HK-2 (cell line): Measurements from ENCODE around the gene KAZN.
"Not testable (repeated sequence)": the region's sequence is repeated elsewhere in the genome, so short reads cannot be mapped to it uniquely, and the experiment has no call there.

Source experiments
- DNase-seq: peaks from one replicate; pipeline ENCODE4 v3.0.0-alpha.2; 2018; ENCODE audit not compliant: unreplicated experiment

The KAZN gene

GRCh38 chr1:14598498-14599182, at the start of gene KAZN:
KAZN (plus strand) TSS chr1:14598685.
- peak; percentile 39 for DNase-seq

DNA sequence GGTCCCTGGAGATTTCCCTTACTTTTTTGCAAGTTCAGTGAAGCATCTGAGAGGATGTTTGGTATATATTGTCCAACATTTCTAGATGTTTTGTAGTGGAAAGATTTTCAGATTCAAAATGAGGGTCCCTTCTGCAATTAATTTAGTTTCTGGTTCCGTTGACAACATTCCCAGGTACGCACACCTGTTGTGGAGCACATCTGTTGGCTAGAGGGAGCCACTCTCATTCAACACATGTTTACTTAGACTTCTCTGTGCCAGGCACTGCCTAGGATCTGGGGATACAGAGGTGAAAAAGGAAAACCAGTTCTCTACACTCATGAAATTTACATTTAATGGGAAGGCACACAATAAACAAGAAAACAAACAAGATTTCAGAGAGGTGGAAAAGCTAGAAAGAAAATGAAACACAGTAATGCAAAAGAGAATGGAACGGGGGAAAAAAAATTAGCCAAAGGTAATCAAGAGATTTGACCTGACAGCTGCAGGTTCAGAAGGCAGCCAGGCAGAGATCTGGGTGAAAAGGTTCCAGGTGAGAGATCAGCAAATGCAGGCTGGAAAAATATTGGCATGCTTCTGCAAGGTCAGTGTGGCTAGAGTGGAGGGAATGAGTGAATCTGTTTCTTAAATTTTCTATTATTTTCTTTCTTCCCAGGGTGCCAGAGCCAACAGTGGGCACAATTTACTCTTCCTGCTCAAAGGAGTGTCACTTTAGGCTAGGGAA, 48.4 kb upstream of the KAZN start:
- no peak for DNase-seq

DNA sequence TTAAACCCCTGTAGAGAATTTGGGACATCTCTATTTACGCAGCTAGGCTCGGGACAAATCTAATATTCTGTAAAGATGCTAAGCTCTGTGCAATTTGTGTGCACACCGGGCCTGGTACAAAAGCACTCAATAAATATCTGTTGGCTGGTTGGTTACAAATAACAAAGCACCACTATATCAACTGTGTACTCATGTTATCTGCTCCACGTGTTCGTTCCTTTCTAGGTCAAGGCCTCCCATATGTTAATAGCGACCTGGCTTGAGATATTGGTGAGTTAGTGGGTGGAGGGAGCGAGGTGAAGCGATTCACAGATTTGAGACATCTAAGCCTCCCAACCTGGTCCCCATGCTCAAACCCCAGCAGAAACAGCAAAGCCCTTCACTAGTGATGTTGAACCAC, 47.1 kb upstream of the KAZN start:
- DNase-seq, result no peak

GRCh38 chr1:14552246-14552965, 46.1 kb upstream of the KAZN start:
- no peak for DNase-seq

DNA sequence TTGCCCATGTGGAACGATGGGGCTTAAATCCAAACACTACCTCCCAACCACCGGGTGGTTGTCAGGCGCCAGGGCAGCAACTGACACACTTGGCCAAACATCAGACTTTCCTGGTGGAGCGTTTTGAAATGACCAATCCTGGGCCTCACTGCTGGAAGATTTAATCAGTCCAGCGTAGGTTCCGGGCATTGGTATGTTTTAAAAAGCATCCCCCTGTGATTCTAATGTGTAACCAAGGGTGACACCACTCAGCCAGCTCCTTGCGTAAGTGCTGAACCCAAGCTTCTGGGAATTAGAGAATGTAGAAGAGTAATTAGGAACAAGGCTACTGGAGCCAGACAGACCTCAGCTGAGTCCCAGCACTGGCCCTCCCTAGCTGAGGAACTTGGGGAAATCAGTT, 44.8 kb upstream of the KAZN start:
- DNase-seq, result peak; percentile 68

DNA sequence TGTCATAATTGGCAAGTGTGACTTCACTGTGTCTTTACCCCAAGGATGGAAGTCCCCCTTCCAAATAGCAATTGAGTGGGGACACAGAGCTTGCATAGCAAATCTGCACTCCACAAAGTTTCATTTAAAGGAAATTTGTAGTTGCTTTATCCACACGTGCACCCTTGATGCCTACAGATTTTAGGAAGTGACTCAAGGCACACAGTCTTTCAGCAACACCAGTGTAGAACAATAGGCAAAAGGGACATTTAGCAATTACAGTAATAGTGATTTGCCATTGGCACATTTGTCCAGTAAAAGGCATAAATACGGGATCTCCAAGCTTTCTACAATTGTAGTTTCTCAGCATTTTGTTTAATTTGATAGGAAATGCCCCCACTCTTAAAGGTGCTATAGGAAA, 43.4 kb upstream of the KAZN start:
- DNase-seq, result no peak

DNA sequence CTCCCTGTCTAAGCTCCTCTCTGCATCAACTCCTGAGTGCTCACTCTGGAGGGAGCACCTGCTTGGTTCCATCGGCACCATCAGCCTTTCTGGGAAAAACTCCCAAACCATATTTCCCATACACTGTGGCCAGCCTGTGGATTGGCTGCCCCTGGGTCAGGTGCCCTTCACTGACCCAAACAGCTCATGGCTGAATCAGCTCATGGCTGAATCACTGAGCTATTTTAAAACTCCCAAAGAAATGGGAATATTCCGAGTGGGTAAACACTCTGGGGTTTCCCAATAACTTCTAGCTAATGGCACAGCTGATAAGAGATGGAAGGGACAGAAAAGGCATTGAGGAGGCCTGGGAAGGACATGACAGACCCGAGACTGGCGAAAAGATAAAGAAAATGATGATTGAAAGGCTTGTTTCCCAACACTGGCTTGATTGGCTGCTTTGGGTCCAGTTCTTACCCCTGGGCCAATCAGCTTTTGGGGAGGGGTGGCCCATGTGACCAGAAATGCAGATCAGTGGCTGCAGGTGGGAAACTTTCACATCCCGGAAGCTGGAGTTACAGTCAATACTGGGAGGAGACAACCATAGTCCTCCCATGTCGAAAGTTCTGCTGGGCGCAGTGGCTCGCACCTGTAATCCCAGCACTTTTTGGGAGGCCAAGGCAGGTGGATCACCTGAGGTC, 37.3 kb upstream of the KAZN start:
- DNase-seq, result no peak

GRCh38 chr1:14565090-14565489, 33.4 kb upstream of the KAZN start:
- DNase-seq, result no peak

DNA sequence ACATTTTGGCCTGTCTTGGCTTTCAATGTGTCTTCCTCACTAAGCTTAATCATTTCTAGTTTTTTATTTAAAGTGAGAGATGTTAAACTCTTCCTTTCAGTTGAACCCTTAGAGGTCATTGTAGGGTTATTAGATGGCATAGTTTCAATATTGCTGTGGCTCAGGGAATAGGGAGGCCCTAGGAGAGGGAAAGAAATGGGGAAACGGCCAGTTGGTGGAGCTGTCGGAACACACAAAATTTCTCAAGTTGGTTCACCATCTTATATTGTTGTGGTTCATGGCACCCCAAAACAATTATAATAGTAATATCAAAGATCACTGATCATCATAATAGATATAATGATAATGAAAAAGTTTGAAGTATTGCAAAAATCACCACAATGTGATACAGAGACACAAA, 31.4 kb upstream of the KAZN start:
- DNase-seq, result no peak

DNA sequence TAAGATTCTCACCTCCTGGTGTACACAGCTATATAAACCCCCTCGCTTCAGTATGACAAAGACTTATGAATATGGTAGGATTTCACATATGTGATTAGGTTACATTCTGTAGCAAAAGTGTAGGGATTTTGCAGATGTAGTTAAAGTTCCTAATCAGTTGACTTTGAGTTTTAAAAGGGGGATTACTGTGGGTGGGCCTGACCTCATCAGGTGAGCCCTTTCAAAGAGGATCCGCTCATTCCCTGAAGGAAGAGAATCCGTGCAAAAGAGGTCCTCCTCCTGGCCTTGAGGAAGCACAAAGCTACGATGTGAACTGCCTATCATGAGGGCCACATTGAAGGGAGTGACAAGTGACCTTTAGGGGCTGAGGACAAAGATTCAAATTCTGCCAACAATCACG, 30.6 kb upstream of the KAZN start:
- no peak for DNase-seq

- no peak for DNase-seq
These were observed 29.6 kb upstream of the KAZN start for GRCh38 chr1:14568716-14569355.

DNA sequence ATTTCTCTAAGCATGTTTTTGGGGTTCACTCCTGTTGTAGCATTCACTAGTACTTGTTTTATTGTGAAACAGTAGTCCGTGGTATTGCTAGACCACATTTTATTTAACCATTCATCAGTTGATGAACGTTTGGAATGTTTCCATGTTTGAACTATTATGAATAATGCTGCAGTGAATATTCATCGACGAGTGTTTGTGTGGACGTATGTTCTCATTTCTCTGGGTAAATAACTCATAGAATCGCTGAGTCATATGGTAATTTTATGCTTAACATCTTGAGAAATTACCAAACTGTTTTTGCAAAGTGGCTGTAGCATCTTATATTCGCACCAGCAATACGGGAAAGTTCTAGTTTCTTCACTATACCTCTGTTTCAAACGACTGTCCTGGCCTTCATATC, 28.0 kb upstream of the KAZN start:
- DNase-seq, result no peak

GRCh38 chr1:14571810-14572767, 26.4 kb upstream of the KAZN start:
- no peak for DNase-seq

DNA sequence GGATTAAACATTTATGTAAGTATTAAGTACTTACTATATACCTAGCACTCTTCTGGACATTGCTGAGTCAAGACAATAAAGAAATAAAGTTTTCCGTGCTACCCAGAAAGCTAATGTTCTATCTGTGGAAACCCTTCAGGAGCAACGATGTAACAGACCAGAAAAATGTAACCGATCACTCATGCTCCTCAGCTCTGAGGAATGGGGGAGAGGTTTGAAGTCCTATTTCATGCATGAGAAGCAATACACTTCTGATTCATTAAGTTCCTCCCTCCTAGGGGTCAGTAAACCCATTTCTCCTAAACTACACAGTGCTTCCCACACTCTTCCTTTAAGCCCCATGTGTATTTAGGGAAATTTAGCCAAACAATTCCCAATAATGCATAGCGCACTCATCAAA, 25.6 kb upstream of the KAZN start:
- DNase-seq, result no peak

DNA sequence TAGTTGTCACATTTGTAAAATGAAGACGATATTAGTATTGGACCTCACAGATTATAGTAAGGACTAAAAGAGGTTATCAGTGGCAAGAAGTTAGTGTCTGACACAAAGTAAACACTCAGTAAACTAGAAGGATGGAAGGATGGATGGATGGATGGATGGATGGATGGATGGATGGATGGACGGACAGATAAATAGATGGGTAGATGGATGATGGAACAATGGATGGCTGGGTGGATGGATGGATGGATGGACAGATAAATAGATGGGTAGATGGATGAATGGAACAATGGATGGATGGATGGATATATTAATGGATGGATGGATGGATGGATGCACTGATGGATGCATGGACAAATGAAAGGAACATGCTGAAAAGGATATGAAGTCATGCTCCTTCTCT, 22.3 kb upstream of the KAZN start:
- no peak for DNase-seq

DNA sequence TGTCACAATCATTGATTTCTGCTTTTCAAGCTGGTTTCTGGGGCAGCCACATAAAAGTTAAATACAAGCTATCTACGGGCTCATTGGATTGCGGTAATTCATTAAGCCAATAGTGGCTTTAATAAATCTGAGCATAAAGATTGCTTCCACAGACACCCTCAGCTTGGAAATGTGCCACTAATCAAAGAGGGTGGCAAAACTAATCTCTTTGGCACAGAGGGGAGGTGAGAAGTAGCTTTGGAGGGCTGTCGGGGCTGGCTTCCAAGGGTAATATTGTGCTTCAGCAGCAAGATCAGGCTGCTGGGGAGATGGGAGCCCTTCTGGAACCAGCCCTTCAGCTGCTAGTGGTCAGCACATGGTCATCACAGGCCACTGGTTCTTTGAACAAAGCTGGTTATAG, 21.2 kb upstream of the KAZN start:
- DNase-seq, result no peak

- DNase-seq, result no peak
These were observed 20.3 kb upstream of the KAZN start for GRCh38 chr1:14578156-14578555.

DNA sequence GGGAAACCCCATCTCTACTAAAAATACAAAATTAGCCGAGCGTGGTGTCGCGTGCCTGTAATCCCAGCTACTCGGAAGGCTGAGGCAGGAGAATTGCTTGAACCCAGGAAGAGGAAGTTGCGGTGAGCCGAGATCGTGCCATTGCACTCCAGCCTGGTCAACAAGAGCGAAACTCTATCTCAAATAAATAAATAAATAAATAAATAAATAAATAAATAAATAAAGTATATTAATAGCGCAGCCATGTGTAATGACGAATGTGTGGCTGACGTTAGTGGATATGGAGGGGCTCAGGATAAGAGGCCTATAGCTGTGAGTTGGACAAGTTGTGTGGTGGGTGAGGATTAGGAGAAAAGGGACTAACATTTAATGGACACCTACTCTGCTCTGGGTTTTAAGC, 18.2 kb upstream of the KAZN start:
- DNase-seq, result not testable (repeated sequence)

DNA sequence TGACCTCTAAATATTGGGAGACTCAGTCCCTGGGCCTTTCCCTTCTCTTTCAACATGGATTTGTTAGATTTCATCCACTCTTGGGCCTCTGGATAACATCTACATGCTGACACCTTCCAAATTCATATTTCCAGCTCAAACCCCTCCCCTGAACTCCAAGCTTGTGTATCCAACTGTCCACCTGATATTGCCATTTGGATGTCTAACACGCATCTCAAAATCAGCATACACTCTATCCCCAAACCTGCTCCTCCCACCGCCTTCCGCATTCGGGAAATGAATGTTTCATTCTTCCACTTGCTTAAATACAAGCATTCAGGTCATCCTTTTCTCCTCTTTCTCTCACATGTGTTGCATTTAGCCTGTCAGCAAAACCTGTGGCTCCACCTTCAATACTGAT, 17.5 kb upstream of the KAZN start:
- DNase-seq, result no peak

DNA sequence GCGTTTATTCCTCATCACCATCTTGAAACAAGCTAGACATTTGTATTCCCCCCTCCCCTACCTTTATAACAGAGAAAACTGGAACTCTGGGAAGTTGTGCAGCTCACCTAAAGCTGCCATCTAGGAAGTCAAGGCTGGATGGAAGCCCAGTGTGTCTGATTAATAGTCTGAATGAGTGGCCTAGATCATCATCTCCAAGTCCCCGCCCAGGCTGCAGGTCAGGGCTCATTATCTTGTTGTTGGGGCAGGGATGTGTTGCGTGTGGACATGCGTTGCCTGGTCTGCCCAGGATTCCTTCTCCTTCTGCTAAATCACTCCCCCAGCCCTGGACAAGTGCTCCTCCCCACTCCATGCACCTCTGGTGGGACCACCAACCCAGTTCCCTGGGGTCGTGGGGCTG, 14.7 kb upstream of the KAZN start:
- DNase-seq, result no peak

GRCh38 chr1:14585728-14586127, 12.8 kb upstream of the KAZN start:
- DNase-seq, result no peak
